Measurements from ENCODE around the gene FXYD3.

The FXYD3 gene

DNA sequence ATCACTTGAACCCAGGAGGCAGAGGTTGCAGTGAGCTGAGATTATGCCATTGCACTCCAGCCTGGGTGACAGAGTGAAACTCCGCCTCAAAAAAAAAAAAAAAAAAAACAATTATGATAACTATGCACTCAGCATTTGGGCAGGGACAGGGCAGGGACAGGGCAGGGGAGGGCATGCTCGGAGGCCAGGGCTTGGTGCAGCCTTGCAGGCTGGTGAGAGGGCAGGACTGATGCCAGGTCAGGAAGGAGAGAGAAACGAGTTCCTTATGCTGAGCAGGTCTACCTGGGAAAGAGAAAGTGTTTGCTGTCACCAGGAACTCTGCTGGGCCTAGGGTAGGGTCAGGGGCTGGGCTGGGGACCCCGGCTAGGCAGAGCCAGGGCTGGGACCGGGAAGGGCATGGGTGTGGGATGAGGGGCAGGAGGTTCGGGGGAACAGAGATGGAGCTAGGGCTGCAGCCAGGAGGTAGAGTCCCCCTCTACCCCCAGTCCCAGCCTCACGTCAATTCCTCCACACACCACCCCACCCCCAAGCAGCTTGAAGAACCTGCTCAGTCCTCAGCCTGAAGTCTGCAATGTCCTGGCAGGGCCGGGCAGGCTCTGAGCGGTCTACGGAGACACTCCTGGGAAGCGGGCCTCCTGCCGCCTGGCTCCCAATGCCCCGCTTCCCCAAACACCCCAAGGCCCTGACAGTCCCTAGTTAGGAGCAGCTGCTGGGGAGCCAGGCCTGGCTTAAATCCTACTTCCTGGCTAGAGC lies 2.8 kb downstream of the FXYD3 start:
- no peak overlapping the region for H3K4me3 ChIP-seq (ENCODE audit: low read depth, low read length)
- no peak overlapping the region for H3K9ac ChIP-seq (ENCODE audit: low read length)
- no peak overlapping the region for H3K27ac ChIP-seq (ENCODE audit: low read depth, low read length)
- H3K27me3 ChIP-seq (ENCODE audit: control insufficient read depth, insufficient read depth, low read length): no peaks in the 10 kb centered on the region; the same call in 1 of the 2 replicates
- H3K4me1 ChIP-seq (ENCODE audit: control insufficient read depth, insufficient read depth, low read length): peaks cover 41% of the 10 kb centered on the region
- H3K9me3 ChIP-seq (ENCODE audit: control insufficient read depth, insufficient read depth, low read depth, low read length): no peaks in the 10 kb centered on the region
- H3K36me3 ChIP-seq (ENCODE audit: control insufficient read depth, insufficient read depth, low read length): no peaks in the 10 kb centered on the region

DNA sequence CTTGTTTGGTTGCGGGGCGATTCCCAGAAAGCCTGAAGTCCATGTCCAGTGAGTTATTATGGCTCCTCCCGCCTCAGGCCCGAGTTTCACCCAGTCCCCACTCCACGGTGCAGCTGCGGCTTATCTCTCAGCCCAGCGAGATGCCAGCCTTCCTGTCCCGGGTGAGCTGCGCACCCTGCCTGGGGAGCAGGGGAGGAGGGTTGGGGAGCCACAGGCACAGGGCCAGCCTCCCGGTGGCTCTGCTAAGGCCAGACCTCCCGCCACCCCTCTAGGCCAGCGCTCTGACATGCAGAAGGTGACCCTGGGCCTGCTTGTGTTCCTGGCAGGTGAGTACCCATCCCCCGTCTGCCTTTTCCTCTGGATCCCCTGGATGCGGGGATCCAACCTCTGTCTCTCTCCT lies 3.5 kb downstream of the FXYD3 start:
- Histone ChIP-seq H3K36me3 (ENCODE audit: control insufficient read depth, insufficient read depth, low read length) (no peaks in the 10 kb centered on the region), H3K9ac (ENCODE audit: low read length) (peak overlapping the region; percentile 6), H3K4me1 (ENCODE audit: control insufficient read depth, insufficient read depth, low read length) (peaks cover 41% of the 10 kb centered on the region), H3K4me3 (ENCODE audit: low read depth, low read length) (no peak overlapping the region), H3K27ac (ENCODE audit: low read depth, low read length) (no peak overlapping the region), H3K9me3 (ENCODE audit: control insufficient read depth, insufficient read depth, low read depth, low read length) (no peaks in the 10 kb centered on the region), H3K27me3 (ENCODE audit: control insufficient read depth, insufficient read depth, low read length) (no peaks in the 10 kb centered on the region; the same call in 1 of the 2 replicates)

DNA sequence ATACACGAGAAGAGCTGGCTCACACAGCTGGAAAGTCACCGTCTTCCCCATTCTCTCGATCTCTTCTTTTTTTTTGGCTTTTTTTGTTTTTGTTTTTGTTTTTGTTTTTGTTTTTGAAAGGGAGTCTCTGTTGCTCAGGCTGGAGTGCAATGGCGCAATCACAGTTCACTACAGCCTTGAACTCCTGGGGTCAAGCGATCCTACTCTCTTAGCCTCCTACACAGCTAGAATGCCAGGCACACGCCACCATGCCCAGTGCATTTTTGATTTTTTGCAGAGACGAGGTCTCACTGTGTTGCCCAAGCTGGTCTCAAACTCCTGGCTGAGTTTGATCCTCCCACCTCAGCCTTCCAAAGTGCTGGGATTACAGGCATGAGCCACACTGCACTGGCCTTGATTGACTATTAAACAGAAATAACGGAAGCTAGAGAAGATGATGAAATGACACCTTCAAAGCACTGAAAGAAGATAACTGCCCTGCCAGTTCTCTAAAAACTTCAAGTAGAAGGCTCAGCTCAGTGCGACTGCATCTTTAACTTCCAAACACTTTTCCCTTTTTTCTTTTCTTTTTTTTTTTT lies 4.0 kb downstream of the FXYD3 start:
- H3K9me3 ChIP-seq (ENCODE audit: control insufficient read depth, insufficient read depth, low read depth, low read length): no peaks in the 10 kb centered on the region
- no peak overlapping the region for H3K9ac ChIP-seq (ENCODE audit: low read length)
- peaks cover 41% of the 10 kb centered on the region for H3K4me1 ChIP-seq (ENCODE audit: control insufficient read depth, insufficient read depth, low read length)
- H3K27ac ChIP-seq (ENCODE audit: low read depth, low read length): no peak overlapping the region
- no peak overlapping the region for H3K4me3 ChIP-seq (ENCODE audit: low read depth, low read length)
- H3K27me3 ChIP-seq (ENCODE audit: control insufficient read depth, insufficient read depth, low read length): no peaks in the 10 kb centered on the region; the same call in 1 of the 2 replicates
- no peaks in the 10 kb centered on the region for H3K36me3 ChIP-seq (ENCODE audit: control insufficient read depth, insufficient read depth, low read length)

DNA sequence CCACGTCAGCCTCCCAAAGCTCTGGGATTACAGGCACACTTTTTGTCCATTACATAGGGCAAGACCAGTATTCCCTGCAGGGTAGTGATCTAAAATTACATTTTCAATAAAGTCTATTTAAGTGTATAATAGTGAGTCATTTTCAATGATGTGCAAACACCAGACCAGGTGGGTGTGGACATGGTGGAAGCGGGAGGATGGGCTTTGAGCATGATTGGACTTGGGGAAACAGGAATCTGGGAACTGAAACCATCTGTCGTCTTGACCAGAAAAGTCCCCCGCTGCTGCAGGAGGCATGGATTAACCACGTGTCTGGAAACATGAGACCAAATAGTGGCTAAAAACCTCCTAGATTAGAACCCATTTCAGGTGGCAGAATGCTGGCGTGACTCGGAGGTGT lies 4.9 kb downstream of the FXYD3 start:
- no peaks in the 10 kb centered on the region; the same call in 1 of the 2 replicates for H3K27me3 ChIP-seq (ENCODE audit: control insufficient read depth, insufficient read depth, low read length)
- H3K27ac ChIP-seq (ENCODE audit: low read depth, low read length): no peak overlapping the region
- H3K36me3 ChIP-seq (ENCODE audit: control insufficient read depth, insufficient read depth, low read length): no peaks in the 10 kb centered on the region
- no peaks in the 10 kb centered on the region for H3K9me3 ChIP-seq (ENCODE audit: control insufficient read depth, insufficient read depth, low read depth, low read length)
- no peak overlapping the region for H3K4me3 ChIP-seq (ENCODE audit: low read depth, low read length)
- no peak overlapping the region for H3K9ac ChIP-seq (ENCODE audit: low read length)
- H3K4me1 ChIP-seq (ENCODE audit: control insufficient read depth, insufficient read depth, low read length): peaks cover 33% of the 10 kb centered on the region

DNA sequence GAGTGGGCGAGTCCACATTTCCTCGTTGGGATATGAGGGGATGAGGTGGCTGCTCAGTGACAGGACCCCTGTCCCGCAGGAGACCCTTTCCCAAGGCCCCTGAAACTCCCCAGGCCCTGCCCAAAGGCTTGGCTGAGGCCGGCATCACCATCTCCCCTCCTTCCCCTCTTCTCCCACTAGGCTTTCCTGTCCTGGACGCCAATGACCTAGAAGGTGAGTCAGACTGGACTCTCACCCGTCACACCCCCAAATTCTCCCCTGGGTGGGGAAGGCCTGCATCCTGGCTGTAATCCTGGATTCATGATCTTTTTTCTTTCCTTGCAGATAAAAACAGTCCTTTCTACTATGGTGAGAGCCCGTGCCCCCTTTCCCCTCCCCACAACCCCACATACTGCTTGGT lies 5.3 kb downstream of the FXYD3 start:
- H3K36me3 ChIP-seq (ENCODE audit: control insufficient read depth, insufficient read depth, low read length): no peaks in the 10 kb centered on the region
- no peak overlapping the region for H3K27ac ChIP-seq (ENCODE audit: low read depth, low read length)
- H3K4me1 ChIP-seq (ENCODE audit: control insufficient read depth, insufficient read depth, low read length): peaks cover 32% of the 10 kb centered on the region
- no peak overlapping the region for H3K9ac ChIP-seq (ENCODE audit: low read length)
- no peaks in the 10 kb centered on the region for H3K9me3 ChIP-seq (ENCODE audit: control insufficient read depth, insufficient read depth, low read depth, low read length)
- no peak overlapping the region for H3K4me3 ChIP-seq (ENCODE audit: low read depth, low read length)
- no peaks in the 10 kb centered on the region for H3K27me3 ChIP-seq (ENCODE audit: control insufficient read depth, insufficient read depth, low read length)

DNA sequence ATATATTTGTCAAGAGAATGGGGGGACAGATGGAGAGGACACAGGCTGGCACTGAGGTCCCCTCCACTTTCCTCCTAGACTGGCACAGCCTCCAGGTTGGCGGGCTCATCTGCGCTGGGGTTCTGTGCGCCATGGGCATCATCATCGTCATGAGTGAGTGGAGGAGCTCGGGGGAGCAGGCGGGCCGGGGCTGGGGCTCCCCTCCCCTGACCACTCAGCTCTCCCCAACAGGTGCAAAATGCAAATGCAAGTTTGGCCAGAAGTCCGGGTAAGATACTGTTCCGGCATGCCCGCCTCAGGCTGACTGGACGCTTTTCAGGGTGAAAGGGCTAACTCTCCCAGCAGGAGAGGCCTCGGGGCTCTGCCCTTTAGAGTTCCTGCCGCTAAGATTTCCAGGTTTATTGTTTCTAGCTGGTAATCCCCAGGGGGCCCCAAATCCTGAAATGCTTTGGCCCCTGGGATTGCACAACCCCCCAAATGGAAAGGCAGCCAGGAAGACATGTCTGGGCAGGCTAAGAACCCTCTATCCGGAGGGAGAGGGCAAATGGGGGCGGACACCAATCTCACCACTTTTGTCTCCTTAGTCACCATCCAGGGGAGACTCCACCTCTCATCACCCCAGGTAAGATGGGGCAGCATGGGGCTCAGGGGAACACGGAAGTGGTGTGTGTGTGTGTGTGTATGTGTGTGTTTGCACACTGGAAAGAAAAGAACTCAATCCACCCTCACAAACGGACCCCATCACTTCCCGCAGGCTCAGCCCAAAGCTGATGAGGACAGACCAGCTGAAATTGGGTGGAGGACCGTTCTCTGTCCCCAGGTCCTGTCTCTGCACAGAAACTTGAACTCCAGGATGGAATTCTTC lies 7.3 kb downstream of the FXYD3 start:
- Histone ChIP-seq H3K4me3 (ENCODE audit: low read depth, low read length) (no peak overlapping the region), H3K9me3 (ENCODE audit: control insufficient read depth, insufficient read depth, low read depth, low read length) (no peaks in the 10 kb centered on the region), H3K27ac (ENCODE audit: low read depth, low read length) (no peak overlapping the region), H3K4me1 (ENCODE audit: control insufficient read depth, insufficient read depth, low read length) (peaks cover 24% of the 10 kb centered on the region), H3K27me3 (ENCODE audit: control insufficient read depth, insufficient read depth, low read length) (no peaks in the 10 kb centered on the region), H3K36me3 (ENCODE audit: control insufficient read depth, insufficient read depth, low read length) (no peaks in the 10 kb centered on the region), H3K9ac (ENCODE audit: low read length) (no peak overlapping the region)

DNA sequence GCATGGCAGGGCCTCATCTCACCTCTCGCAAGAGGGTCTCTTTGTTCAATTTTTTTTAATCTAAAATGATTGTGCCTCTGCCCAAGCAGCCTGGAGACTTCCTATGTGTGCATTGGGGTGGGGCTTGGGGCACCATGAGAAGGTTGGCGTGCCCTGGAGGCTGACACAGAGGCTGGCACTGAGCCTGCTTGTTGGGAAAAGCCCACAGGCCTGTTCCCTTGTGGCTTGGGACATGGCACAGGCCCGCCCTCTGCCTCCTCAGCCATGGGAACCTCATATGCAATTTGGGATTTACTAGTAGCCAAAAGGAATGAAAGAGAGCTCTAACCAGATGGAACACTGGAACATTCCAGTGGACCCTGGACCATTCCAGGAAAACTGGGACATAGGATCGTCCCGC lies 8.0 kb downstream of the FXYD3 start:
- Histone ChIP-seq H3K27ac (ENCODE audit: low read depth, low read length) (no peak overlapping the region), H3K9ac (ENCODE audit: low read length) (no peak overlapping the region), H3K9me3 (ENCODE audit: control insufficient read depth, insufficient read depth, low read depth, low read length) (no peaks in the 10 kb centered on the region), H3K27me3 (ENCODE audit: control insufficient read depth, insufficient read depth, low read length) (no peaks in the 10 kb centered on the region), H3K4me3 (ENCODE audit: low read depth, low read length) (no peak overlapping the region), H3K4me1 (ENCODE audit: control insufficient read depth, insufficient read depth, low read length) (peaks cover 21% of the 10 kb centered on the region), H3K36me3 (ENCODE audit: control insufficient read depth, insufficient read depth, low read length) (no peaks in the 10 kb centered on the region)

DNA sequence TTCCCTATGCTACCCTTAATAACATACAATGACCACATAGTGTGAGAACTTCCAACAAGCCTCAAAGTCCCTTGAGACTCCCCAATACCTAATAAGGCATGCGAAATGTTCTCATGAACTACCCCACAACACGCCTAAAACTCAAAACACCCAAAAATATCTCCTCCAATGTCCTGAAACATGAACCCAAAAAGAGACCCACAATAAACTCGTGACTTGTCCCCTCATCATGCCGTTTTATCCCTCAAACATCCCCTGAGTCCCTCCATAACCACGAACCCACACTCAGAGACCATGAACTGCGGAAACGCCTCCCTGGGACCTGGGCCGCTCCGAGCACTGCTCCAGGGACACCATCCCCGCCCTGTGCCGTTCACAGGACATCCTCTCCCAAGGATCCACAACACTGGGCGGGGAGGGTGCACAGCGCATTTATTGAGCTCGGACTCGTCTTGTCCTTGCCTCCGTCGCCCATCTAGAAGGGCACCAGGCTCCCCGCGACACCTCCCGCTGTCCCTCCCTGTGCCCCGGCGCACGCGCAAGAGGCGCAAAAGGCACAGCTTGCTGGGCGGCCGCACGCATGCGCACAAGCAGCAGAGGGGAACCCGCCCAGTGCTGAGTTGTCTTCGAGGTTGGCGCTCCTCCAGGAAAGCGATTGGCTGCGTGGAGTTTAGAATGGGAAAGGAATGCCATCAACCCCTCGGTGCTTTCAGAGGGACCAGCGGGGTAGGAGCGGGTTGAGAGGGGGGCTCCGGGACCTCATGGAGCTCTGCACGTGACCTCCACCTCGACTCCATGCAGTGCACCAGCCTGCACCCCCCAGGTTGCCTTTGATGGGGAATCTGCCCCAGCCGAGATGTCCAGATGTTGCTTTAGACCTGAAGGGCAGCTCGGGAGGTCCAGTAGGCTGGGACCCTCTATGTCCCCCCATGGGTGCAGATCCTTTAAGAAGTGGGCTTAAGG lies 8.8 kb downstream of the FXYD3 start:
- no peaks in the 10 kb centered on the region for H3K9me3 ChIP-seq (ENCODE audit: control insufficient read depth, insufficient read depth, low read depth, low read length)
- peak overlapping the region; percentile 47 for H3K4me3 ChIP-seq (ENCODE audit: low read depth, low read length)
- no peak overlapping the region for H3K27ac ChIP-seq (ENCODE audit: low read depth, low read length)
- H3K36me3 ChIP-seq (ENCODE audit: control insufficient read depth, insufficient read depth, low read length): no peaks in the 10 kb centered on the region
- no peaks in the 10 kb centered on the region for H3K27me3 ChIP-seq (ENCODE audit: control insufficient read depth, insufficient read depth, low read length)
- peaks cover 13% of the 10 kb centered on the region for H3K4me1 ChIP-seq (ENCODE audit: control insufficient read depth, insufficient read depth, low read length)
- H3K9ac ChIP-seq (ENCODE audit: low read length): no peak overlapping the region

DNA sequence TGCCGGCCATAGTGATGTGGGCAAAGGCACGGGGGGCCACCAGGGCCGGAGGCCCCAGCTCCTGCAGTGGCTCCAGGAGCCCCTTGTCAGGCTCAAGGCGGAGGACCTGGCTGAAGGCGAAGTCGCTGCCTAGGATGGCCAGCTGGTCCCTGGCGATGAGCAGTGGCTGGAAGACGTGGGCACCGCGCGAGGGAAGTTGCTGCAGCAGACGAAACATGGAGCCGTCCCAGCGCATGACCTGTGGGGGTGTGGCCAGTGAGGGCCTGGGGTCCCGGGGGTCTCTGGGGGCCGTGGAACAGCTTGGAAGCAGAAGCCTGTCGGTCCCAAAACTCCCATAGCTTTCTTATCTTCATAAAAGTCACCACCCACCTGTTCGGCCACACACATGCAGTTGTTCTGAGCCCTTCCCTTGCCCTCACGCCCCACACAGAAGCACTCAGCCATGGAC lies 9.7 kb downstream of the FXYD3 start:
- Histone ChIP-seq H3K27ac (ENCODE audit: low read depth, low read length) (no peak overlapping the region), H3K36me3 (ENCODE audit: control insufficient read depth, insufficient read depth, low read length) (no peaks in the 10 kb centered on the region), H3K4me3 (ENCODE audit: low read depth, low read length) (no peak overlapping the region), H3K9ac (ENCODE audit: low read length) (no peak overlapping the region), H3K4me1 (ENCODE audit: control insufficient read depth, insufficient read depth, low read length) (peaks cover 10% of the 10 kb centered on the region), H3K27me3 (ENCODE audit: control insufficient read depth, insufficient read depth, low read length) (no peaks in the 10 kb centered on the region), H3K9me3 (ENCODE audit: control insufficient read depth, insufficient read depth, low read depth, low read length) (no peaks in the 10 kb centered on the region)

Measured in HUES6 (cell line).